ENCODE measurements around the gene AMFR.

Gene AMFR

GRCh38 chr16:56327929-56328258, 97.5 kb downstream of the AMFR start:
- no peak for DNase-seq (ENCODE audit: low read depth)
- TF ChIP-seq CTCF (IDR thresholded peaks at IDR 0.05; ENCODE audit: low read depth, low read length, missing control alignments) = no peak
- H3K4me3 ChIP-seq (ENCODE audit: low read depth, low read length) = no peak overlapping the region

GRCh38 chr16:56327071-56327928, 98.0 kb downstream of the AMFR start:
- H3K4me3 ChIP-seq (ENCODE audit: low read depth, low read length) = no peak overlapping the region
- no peak for DNase-seq (ENCODE audit: low read depth)
- no peak for TF ChIP-seq CTCF (IDR thresholded peaks at IDR 0.05; ENCODE audit: low read depth, low read length, missing control alignments)

- TF ChIP-seq CTCF (IDR thresholded peaks at IDR 0.05; ENCODE audit: low read depth, low read length, missing control alignments) = no peak
- no peak for DNase-seq (ENCODE audit: low read depth)
- no peak overlapping the region for H3K4me3 ChIP-seq (ENCODE audit: low read depth, low read length)
Measured at GRCh38 chr16:56325956-56326355, 99.4 kb downstream of the AMFR start.

- no peak for TF ChIP-seq CTCF (IDR thresholded peaks at IDR 0.05; ENCODE audit: low read depth, low read length, missing control alignments)
- DNase-seq (ENCODE audit: low read depth) = no peak
- no peak overlapping the region for H3K4me3 ChIP-seq (ENCODE audit: low read depth, low read length)
Measured at GRCh38 chr16:56324406-56324805, 100.9 kb downstream of the AMFR start.

- TF ChIP-seq CTCF (IDR thresholded peaks at IDR 0.05; ENCODE audit: low read depth, low read length, missing control alignments) = no peak
- H3K4me3 ChIP-seq (ENCODE audit: low read depth, low read length) = no peak overlapping the region
- no peak for DNase-seq (ENCODE audit: low read depth)
Measured at GRCh38 chr16:56321571-56321970, 103.8 kb downstream of the AMFR start.

GRCh38 chr16:56320811-56321558, 104.4 kb downstream of the AMFR start:
- no peak for DNase-seq (ENCODE audit: low read depth)
- H3K4me3 ChIP-seq (ENCODE audit: low read depth, low read length) = no peak overlapping the region
- TF ChIP-seq CTCF (IDR thresholded peaks at IDR 0.05; ENCODE audit: low read depth, low read length, missing control alignments) = no peak

Data from GM12864 (cell line).